Transverse colon (tissue), 4 donors: ENCODE results near the gene UBE2O.

Experiments
- EP300 ChIP-seq: sonication (generic); formaldehyde crosslinking; IDR thresholded peaks from one replicate; pipeline ENCODE4 v1.6.1; 2017; ENCODE audit warnings: antibody characterized with exemption, low read depth
- POLR2A ChIP-seq: fragments of 450-650 bp; IDR thresholded peaks from one replicate; pipeline ENCODE4 v1.6.1; 2016; ENCODE audit warnings: antibody characterized with exemption, mild to moderate bottlenecking, moderate library complexity
- POLR2AphosphoS5 ChIP-seq, 3 donors: sonication (generic); formaldehyde crosslinking; IDR thresholded peaks; one replicate each; pipeline ENCODE4 v1.6.1; 2016; ENCODE audit warnings: antibody characterized with exemption in 3 of 3
- TF ChIP-seq, protein P1 (sequence below), 5 experiments: fragments of 200-600 bp in 3 of 5; fragments of 450-650 bp in 2 of 5; sonication (generic) in 3 of 5; IDR thresholded peaks; 1 replicate in 2 of 5; 2 replicates in 3 of 5; pipeline ENCODE4 v1.5.1; 2016 to 2017; ENCODE audit warnings: antibody characterized with exemption in 5 of 5, inconsistent platforms in 3 of 5, mild to moderate bottlenecking in 2 of 5, moderate library complexity in 1 of 5

DNA sequence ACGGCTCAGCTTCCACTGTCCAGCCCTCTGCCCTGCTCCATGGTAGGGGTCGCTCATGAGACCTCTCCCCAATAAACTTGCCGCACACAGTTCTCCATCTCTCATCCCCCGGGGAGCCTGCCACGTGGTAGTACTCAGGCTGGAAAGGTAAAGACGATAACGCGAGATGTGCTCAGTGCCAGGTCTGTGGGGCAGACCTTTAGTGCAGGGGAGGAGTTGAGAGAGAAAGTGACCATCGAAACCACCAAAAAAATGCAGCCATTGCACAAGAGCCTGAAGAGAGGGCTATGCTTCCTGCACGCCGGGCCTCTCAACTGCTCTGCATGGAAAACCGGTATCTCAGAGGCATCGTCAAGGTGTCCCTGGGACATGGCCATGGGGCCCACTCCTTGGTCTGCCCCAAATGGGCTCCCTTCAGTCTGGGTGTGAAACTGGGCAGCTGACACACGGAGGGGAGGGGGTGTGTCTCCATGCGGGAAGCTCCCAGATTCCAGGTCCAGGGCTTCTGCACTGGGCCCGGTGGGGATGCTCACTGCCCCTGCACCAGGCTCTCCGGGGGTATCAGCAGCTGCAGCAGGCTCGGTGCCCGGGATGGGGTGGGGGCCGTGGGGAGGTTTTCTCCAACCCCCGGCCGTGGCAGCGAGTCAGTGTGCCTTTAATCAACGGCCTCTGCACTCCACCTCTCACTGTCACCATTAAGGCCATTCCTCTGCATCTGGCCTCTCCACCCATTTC, 9.8 kb upstream of the UBE2O start:
- no peak for TF ChIP-seq POLR2A
- no peak for TF ChIP-seq POLR2AphosphoS5 (IDR thresholded peaks at IDR 0.05)
- TF ChIP-seq, protein P1, sequence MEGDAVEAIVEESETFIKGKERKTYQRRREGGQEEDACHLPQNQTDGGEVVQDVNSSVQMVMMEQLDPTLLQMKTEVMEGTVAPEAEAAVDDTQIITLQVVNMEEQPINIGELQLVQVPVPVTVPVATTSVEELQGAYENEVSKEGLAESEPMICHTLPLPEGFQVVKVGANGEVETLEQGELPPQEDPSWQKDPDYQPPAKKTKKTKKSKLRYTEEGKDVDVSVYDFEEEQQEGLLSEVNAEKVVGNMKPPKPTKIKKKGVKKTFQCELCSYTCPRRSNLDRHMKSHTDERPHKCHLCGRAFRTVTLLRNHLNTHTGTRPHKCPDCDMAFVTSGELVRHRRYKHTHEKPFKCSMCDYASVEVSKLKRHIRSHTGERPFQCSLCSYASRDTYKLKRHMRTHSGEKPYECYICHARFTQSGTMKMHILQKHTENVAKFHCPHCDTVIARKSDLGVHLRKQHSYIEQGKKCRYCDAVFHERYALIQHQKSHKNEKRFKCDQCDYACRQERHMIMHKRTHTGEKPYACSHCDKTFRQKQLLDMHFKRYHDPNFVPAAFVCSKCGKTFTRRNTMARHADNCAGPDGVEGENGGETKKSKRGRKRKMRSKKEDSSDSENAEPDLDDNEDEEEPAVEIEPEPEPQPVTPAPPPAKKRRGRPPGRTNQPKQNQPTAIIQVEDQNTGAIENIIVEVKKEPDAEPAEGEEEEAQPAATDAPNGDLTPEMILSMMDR (IDR thresholded peaks at IDR 0.05), result no peak
- no peak for TF ChIP-seq EP300
